HEK293T (cell line): ENCODE measurements around the gene ZCCHC14.

ENCODE experiments used
- CTCF ChIA-PET: fragments of 350-600 bp; formaldehyde crosslinking; extraction: SDS; loops from one replicate; lab custom pipeline; 2021; ENCODE audit warnings: antibody characterized with exemption, inconsistent platforms; lab: Yijun Ruan, JAX
- POLR2A ChIA-PET: fragments of 350-600 bp; formaldehyde crosslinking; extraction: SDS; loops from one replicate; lab custom pipeline; 2020; ENCODE audit warnings: antibody characterized with exemption, inconsistent platforms; lab: Yijun Ruan, JAX
- DNase-seq: peaks from one replicate; pipeline ENCODE4 v3.0.0; 2012; ENCODE audit warnings: mixed read lengths; ENCODE audit errors: extremely low spot score
- ARNT ChIP-seq: fragments of 450-650 bp; IDR thresholded peaks from 2 replicates; pipeline ENCODE4 v1.6.1; 2017; ENCODE audit warnings: mild to moderate bottlenecking
- BHLHE40 ChIP-seq: fragments of 450-650 bp; IDR thresholded peaks from 2 replicates; pipeline ENCODE4 v1.6.1; 2016; ENCODE audit warnings: mild to moderate bottlenecking, moderate library complexity, borderline replicate concordance
- CTBP1 ChIP-seq: fragments of 450-650 bp; IDR thresholded peaks from 2 replicates; pipeline ENCODE4 v1.6.1; 2016; ENCODE audit warnings: borderline replicate concordance
- ELF4 ChIP-seq: fragments of 450-650 bp; IDR thresholded peaks from 2 replicates; pipeline ENCODE4 v1.6.1; 2017; ENCODE audit warnings: antibody characterized with exemption
- FOXA1 ChIP-seq: fragments of 450-650 bp; IDR thresholded peaks from 2 replicates; pipeline ENCODE4 v1.6.1; 2016; ENCODE audit warnings: mild to moderate bottlenecking
- FOXK2 ChIP-seq: fragments of 450-650 bp; IDR thresholded peaks from 2 replicates; pipeline ENCODE4 v1.6.1; 2016; ENCODE audit warnings: mild to moderate bottlenecking
- FOXM1 ChIP-seq: fragments of 450-650 bp; IDR thresholded peaks from 2 replicates; pipeline ENCODE4 v1.6.1; 2017; ENCODE audit warnings: mild to moderate bottlenecking, borderline replicate concordance
- HDGF ChIP-seq: fragments of 450-650 bp; IDR thresholded peaks from 2 replicates; pipeline ENCODE4 v1.6.1; 2017; ENCODE audit warnings: antibody characterized with exemption, borderline replicate concordance
- L3MBTL2 ChIP-seq: fragments of 450-650 bp; conservative IDR thresholded peaks from 2 replicates; pipeline ENCODE4 v1.6.1; 2016; ENCODE audit warnings: mild to moderate bottlenecking
- LEF1 ChIP-seq: fragments of 450-650 bp; IDR thresholded peaks from 2 replicates; pipeline ENCODE4 v1.6.1; 2017; ENCODE audit warnings: mild to moderate bottlenecking, borderline replicate concordance
- NFRKB ChIP-seq: fragments of 450-650 bp; IDR thresholded peaks from 2 replicates; pipeline ENCODE4 v1.6.1; 2016; ENCODE audit warnings: mild to moderate bottlenecking, moderate library complexity
- PKNOX1 ChIP-seq: fragments of 450-650 bp; IDR thresholded peaks from 2 replicates; pipeline ENCODE4 v1.6.1; 2016
- SP1 ChIP-seq: fragments of 450-650 bp; IDR thresholded peaks from 2 replicates; pipeline ENCODE4 v1.6.1; 2017
- SUZ12 ChIP-seq: fragments of 450-650 bp; IDR thresholded peaks from 2 replicates; pipeline ENCODE4 v1.6.1; 2016; ENCODE audit warnings: mild to moderate bottlenecking
- TARDBP ChIP-seq: fragments of 450-650 bp; IDR thresholded peaks from 2 replicates; pipeline ENCODE4 v1.6.1; 2016
- ZNF384 ChIP-seq: fragments of 450-650 bp; IDR thresholded peaks from 2 replicates; pipeline ENCODE4 v1.6.1; 2016

Gene ZCCHC14

DNA sequence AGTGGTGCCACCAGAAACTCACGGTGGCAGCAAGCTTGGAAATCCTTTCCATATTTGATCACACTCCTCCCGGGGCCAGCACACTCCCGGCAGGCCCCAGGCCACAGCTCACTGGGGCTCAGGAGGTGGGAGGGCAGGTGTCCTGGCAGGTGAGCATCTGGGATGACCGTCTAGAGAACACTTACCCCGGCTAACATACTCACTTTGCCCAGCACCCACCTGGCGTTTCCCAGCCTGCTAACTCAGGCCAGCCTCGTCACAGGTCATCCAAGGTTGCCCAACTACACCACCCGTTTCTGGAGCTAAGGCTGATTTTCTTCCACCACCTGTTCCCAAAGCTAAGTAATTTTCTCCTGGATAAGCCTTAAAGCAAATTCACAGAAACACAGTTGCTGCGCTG lies 134.1 kb downstream of the ZCCHC14 start:
- no peak for DNase-seq
- POLR2A ChIA-PET, result no interaction called here
- CTCF ChIA-PET, result no interaction called here
- TF ChIP-seq TARDBP (no peak), SUZ12 (no peak), BHLHE40 (no peak), FOXK2 (no peak), CTBP1 (no peak), FOXM1 (no peak), PKNOX1 (no peak), ZNF384 (no peak), NFRKB (no peak), HDGF (no peak), ARNT (no peak), LEF1 (no peak), ELF4 (no peak), FOXA1 (no peak), L3MBTL2 (no peak), SP1 (no peak)

DNA sequence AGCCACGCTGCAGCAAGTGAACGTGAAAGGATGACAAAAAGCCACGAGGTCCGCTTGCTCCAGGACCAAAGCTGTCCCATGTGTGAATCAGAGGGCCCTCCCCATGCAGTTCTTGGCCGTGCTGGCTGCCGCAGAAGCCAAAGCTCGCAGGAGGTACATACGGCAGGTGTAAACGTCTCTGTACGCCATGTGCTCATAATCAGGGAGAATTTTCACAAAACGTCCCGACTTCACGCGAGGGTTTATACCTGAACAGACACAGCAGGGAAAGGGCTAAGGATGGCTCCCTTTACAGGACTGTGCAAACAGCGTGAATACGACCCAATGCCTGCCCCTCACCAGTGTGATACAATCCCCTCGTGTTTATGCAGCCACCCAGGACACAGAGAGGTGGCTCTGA lies 134.6 kb downstream of the ZCCHC14 start:
- POLR2A ChIA-PET, result no interaction called here
- CTCF ChIA-PET, result no interaction called here
- DNase-seq, result no peak
- TF ChIP-seq BHLHE40 (no peak), CTBP1 (no peak), LEF1 (no peak), SUZ12 (no peak), HDGF (no peak), ZNF384 (no peak), L3MBTL2 (no peak), FOXM1 (no peak), TARDBP (no peak), FOXA1 (no peak), ELF4 (no peak), NFRKB (no peak), FOXK2 (no peak), ARNT (no peak), SP1 (no peak), PKNOX1 (no peak)

- ChIA-PET POLR2A (interaction anchor here (1.1 to 1.4 kb wide), 2 partner anchors 27 to 39 kb away, joined by 3 to 5 read pairs; partner anchors contain the start of genes C16orf95 and FBXO31), CTCF (no interaction called here)
- DNase-seq, result no peak
- TF ChIP-seq SUZ12, result no peak
- TF ChIP-seq NFRKB, result no peak
- no peak for TF ChIP-seq PKNOX1
- TF ChIP-seq SP1, result no peak
- TF ChIP-seq ARNT, result no peak
- no peak for TF ChIP-seq BHLHE40
- no peak for TF ChIP-seq FOXA1
- no peak for TF ChIP-seq FOXK2
- no peak for TF ChIP-seq FOXM1
- TF ChIP-seq L3MBTL2, result no peak
- TF ChIP-seq CTBP1, result no peak
- TF ChIP-seq ZNF384, result no peak
- TF ChIP-seq LEF1, result no peak
- no peak for TF ChIP-seq HDGF
- TF ChIP-seq TARDBP, result no peak
- no peak for TF ChIP-seq ELF4
Measured at GRCh38 chr16:87356491-87356853, 136.4 kb downstream of the ZCCHC14 start.
